GM19023 (cell line): Measurements from ENCODE around the gene SPAAR.
"Not testable (repeated sequence)": the region's sequence is repeated elsewhere in the genome, so short reads cannot be mapped to it uniquely, and the experiment has no call there.

Experiments
- ATAC-seq: cut with Tn5 transposase; IDR thresholded peaks from one replicate; pipeline ENCODE4 v1.9.1; 2021; ENCODE audit warnings: mild to moderate bottlenecking, moderate library complexity; ENCODE audit not compliant: unreplicated experiment

SPAAR gene

GRCh38 chr9:35920051-35920620 lies 10.8 kb downstream of the SPAAR start:
- ATAC-seq, result no peak

- ATAC-seq, result no peak
Observed at GRCh38 chr9:35923598-35923926, 14.3 kb downstream of the SPAAR start.

- no peak for ATAC-seq
Observed at GRCh38 chr9:35923927-35924763, 14.9 kb downstream of the SPAAR start.

GRCh38 chr9:35928591-35929452 lies 19.5 kb downstream of the SPAAR start:
- ATAC-seq, result no peak

GRCh38 chr9:35929453-35929718 lies 20.1 kb downstream of the SPAAR start:
- no peak for ATAC-seq

- no peak for ATAC-seq
Observed at GRCh38 chr9:35930521-35930920, 21.2 kb downstream of the SPAAR start.

GRCh38 chr9:35930989-35931388 lies 21.7 kb downstream of the SPAAR start:
- ATAC-seq, result no peak

- no peak for ATAC-seq
Observed at GRCh38 chr9:35932735-35933134, 23.4 kb downstream of the SPAAR start.

- no peak for ATAC-seq
Observed at GRCh38 chr9:35933550-35934067, 24.3 kb downstream of the SPAAR start.

GRCh38 chr9:35934069-35934468 lies 24.8 kb downstream of the SPAAR start:
- ATAC-seq, result not testable (repeated sequence)

- no peak for ATAC-seq
Observed at GRCh38 chr9:35935261-35935660, 26.0 kb downstream of the SPAAR start.

GRCh38 chr9:35935755-35936509 lies 26.6 kb downstream of the SPAAR start:
- ATAC-seq, result no peak

GRCh38 chr9:35937227-35937626 lies 27.9 kb downstream of the SPAAR start:
- ATAC-seq, result no peak

- ATAC-seq, result no peak
Observed at GRCh38 chr9:35938474-35939356, 29.4 kb downstream of the SPAAR start.

- no peak for ATAC-seq
Observed at GRCh38 chr9:35939679-35940250, 30.5 kb downstream of the SPAAR start.

- no peak for ATAC-seq
Observed at GRCh38 chr9:35940458-35941407, 31.4 kb downstream of the SPAAR start.

- ATAC-seq, result no peak
Observed at GRCh38 chr9:35942286-35942685, 33.0 kb downstream of the SPAAR start.

- no peak for ATAC-seq
Observed at GRCh38 chr9:35944173-35944572, 34.9 kb downstream of the SPAAR start.

- no peak for ATAC-seq
Observed at GRCh38 chr9:35944841-35945240, 35.6 kb downstream of the SPAAR start.
